ENCODE measurements around the gene UBR2. TPM values are rescaled to one million over a fixed set of nuclear protein-coding genes. Genes with fewer than 3 reads are reported as not detected.

The UBR2 gene
- total and polyA plus RNA-seq, 2 donors (not counting 3 experiments of a cell fraction or from before 2014, with no cell fraction given), result 8.0 to 22.3 TPM

DNA sequence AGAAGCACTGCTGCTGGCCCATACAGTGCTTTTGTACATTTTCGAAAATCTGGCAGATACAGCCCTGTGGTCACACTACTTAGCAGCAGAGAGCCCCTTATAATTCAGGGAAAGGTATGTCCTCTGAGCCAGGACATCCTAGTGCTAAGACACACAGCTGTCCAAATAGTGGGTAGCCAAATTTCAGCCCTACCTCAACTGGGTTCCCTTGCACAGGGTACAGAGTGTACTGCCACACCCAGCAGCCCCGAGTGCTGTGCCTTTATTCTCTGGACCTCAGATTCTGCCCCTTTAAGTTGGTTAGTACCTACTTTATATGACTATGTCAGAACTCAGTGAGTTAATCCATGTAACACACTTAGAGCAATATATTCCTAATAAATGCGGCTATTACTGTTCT, 111.0 kb downstream of the UBR2 start:
- Histone ChIP-seq H3K79me2 (ENCODE audit: control insufficient read depth, insufficient read depth, low read length) (no peaks in the 10 kb centered on the region), H3K27ac (ENCODE audit: insufficient read depth, low read depth, low read length) (no peak overlapping the region), H4K20me1 (replicated peaks; ENCODE audit: control insufficient read depth, extremely low read depth, insufficient read depth, low read length) (no peaks in the 10 kb centered on the region), H3K36me3 (ENCODE audit: control insufficient read depth in 2 of 2, extremely low read depth in 1 of 2, insufficient read depth in 2 of 2, low read length in 2 of 2) (peaks cover 22% of the 10 kb centered on the region in 2 experiments), H3K4me1 (ENCODE audit: control insufficient read depth, extremely low read depth, insufficient read depth, low read length) (no peaks in the 10 kb centered on the region), H2AFZ (ENCODE audit: low read depth, low read length) (no peak overlapping the region), H3K9me3 (replicated peaks; ENCODE audit: control insufficient read depth, insufficient read depth, low read length) (no peaks in the 10 kb centered on the region), H3K4me2 (ENCODE audit: insufficient read depth, low read length) (no peak overlapping the region), H3K27me3 (ENCODE audit: control insufficient read depth in 2 of 2, insufficient read depth in 2 of 2, low read length in 2 of 2) (no peaks in the 10 kb centered on the region), H3K9ac (replicated peaks; ENCODE audit: extremely low read depth, insufficient read depth, low read length) (no peak overlapping the region), H3K9me1 (replicated peaks; ENCODE audit: control insufficient read depth, extremely low read depth, insufficient read depth, low read length) (no peaks in the 10 kb centered on the region), H3K4me3 (replicated peaks in 1 of 3; ENCODE audit: insufficient read depth in 1 of 3, low read depth in 1 of 3, low read length in 3 of 3) (no peak overlapping the region)
- TF ChIP-seq, protein P1, sequence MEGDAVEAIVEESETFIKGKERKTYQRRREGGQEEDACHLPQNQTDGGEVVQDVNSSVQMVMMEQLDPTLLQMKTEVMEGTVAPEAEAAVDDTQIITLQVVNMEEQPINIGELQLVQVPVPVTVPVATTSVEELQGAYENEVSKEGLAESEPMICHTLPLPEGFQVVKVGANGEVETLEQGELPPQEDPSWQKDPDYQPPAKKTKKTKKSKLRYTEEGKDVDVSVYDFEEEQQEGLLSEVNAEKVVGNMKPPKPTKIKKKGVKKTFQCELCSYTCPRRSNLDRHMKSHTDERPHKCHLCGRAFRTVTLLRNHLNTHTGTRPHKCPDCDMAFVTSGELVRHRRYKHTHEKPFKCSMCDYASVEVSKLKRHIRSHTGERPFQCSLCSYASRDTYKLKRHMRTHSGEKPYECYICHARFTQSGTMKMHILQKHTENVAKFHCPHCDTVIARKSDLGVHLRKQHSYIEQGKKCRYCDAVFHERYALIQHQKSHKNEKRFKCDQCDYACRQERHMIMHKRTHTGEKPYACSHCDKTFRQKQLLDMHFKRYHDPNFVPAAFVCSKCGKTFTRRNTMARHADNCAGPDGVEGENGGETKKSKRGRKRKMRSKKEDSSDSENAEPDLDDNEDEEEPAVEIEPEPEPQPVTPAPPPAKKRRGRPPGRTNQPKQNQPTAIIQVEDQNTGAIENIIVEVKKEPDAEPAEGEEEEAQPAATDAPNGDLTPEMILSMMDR (IDR thresholded peaks at IDR 0.05; ENCODE audit: extremely low read depth in 1 of 2, insufficient read depth in 1 of 2, low read depth in 1 of 2, low read length in 2 of 2), result no peak
- TF ChIP-seq POLR2A (IDR thresholded peaks at IDR 0.05; ENCODE audit: low read depth, low read length) (no peak), MYC (IDR thresholded peaks at IDR 0.05; ENCODE audit: low read depth, low read length) (no peak), EZH2 (IDR thresholded peaks at IDR 0.05; ENCODE audit: borderline replicate concordance, low read depth, low read length, severe bottlenecking) (no peak)
- FAIRE-seq (no peak), DNase-seq (ENCODE audit: low read depth, low spot score) (no peak)
- ChIA-PET CTCF (interaction anchor here (1.2 to 1.5 kb wide), 2 partner anchors 13 to 51 kb away, joined by 6 read pairs; no protein-coding TSS in a partner anchor), POLR2A (no interaction called here)
- dilution Hi-C loops (cut with MboI; ENCODE audit: extremely low pct_ligation_motif_present, low sequenced_read_pairs) (no loop called here), intact Hi-C loops (cut with micrococcal nuclease) (no loop called here)
- no TSS peak for BruUV-seq (replicated peaks)

DNA sequence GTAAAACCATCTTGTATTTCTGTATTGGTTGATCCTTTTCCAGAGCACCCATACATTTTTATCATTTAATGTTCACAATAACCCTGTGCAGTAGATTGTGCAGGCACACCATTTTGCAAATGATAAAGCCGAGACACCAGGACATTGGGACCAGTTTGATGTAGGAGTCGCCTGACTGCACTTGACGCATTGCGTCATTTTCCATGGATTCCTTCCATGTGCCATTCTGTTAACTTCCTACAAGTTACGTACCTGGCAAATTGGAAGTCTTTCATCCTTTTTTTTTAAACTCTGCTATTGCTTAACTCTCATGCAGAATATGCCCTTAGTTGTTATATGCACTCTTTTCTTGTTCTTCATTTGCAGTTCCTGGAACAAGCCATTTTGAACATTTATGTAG, 115.5 kb downstream of the UBR2 start:
- TF ChIP-seq FOS (IDR thresholded peaks at IDR 0.05; ENCODE audit: borderline replicate concordance, insufficient read depth, low read length) (no peak), GATA2 (IDR thresholded peaks at IDR 0.05; ENCODE audit: insufficient read depth, insufficient read length, low read depth, low read length) (no peak), MYC (IDR thresholded peaks at IDR 0.05; ENCODE audit: low read depth, low read length) (no peak), JUN (IDR thresholded peaks at IDR 0.05; ENCODE audit: borderline replicate concordance, insufficient read depth, insufficient read length, low read depth) (no peak), POLR2AphosphoS5 (IDR thresholded peaks at IDR 0.05; ENCODE audit: insufficient read depth, low read depth, low read length) (no peak), POLR2A (IDR thresholded peaks at IDR 0.05; ENCODE audit: low read depth, low read length) (no peak), EZH2 (IDR thresholded peaks at IDR 0.05; ENCODE audit: borderline replicate concordance, low read depth, low read length, severe bottlenecking) (no peak)
- TF ChIP-seq, protein P1 (IDR thresholded peaks at IDR 0.05; ENCODE audit: extremely low read depth in 1 of 2, insufficient read depth in 1 of 2, low read depth in 1 of 2, low read length in 2 of 2), result no peak
- TF ChIP-seq, protein P2, sequence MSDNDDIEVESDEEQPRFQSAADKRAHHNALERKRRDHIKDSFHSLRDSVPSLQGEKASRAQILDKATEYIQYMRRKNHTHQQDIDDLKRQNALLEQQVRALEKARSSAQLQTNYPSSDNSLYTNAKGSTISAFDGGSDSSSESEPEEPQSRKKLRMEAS (IDR thresholded peaks at IDR 0.05; ENCODE audit: insufficient read depth, insufficient read length), result no peak
- no peaks in the 10 kb centered on the region for H3K27me3 ChIP-seq (ENCODE audit: control insufficient read depth in 2 of 2, insufficient read depth in 2 of 2, low read length in 2 of 2)
- intact Hi-C loops (cut with micrococcal nuclease), result no loop called here
- H3K36me3 ChIP-seq (ENCODE audit: control insufficient read depth in 2 of 2, extremely low read depth in 1 of 2, insufficient read depth in 2 of 2, low read length in 2 of 2), result peaks cover 12 to 16% of the 10 kb centered on the region in 2 experiments
- no peaks in the 10 kb centered on the region for H3K79me2 ChIP-seq (ENCODE audit: control insufficient read depth, insufficient read depth, low read length)
- no peak overlapping the region for H2AFZ ChIP-seq (ENCODE audit: low read depth, low read length)
- no peaks in the 10 kb centered on the region for H3K9me3 ChIP-seq (replicated peaks; ENCODE audit: control insufficient read depth, insufficient read depth, low read length)
- H3K4me3 ChIP-seq (replicated peaks in 1 of 3; ENCODE audit: insufficient read depth in 1 of 3, low read depth in 1 of 3, low read length in 3 of 3), result no peak overlapping the region
- H4K20me1 ChIP-seq (replicated peaks; ENCODE audit: control insufficient read depth, extremely low read depth, insufficient read depth, low read length), result no peaks in the 10 kb centered on the region
- no peaks in the 10 kb centered on the region for H3K9me1 ChIP-seq (replicated peaks; ENCODE audit: control insufficient read depth, extremely low read depth, insufficient read depth, low read length)
- no peaks in the 10 kb centered on the region for H3K4me1 ChIP-seq (ENCODE audit: control insufficient read depth, extremely low read depth, insufficient read depth, low read length)
- BruUV-seq (replicated peaks), result no TSS peak
- DNase-seq (ENCODE audit: low read depth, low spot score), result no peak
- ChIA-PET CTCF (interaction anchor here (0.9 to 1.8 kb wide), 3 partner anchors 13 to 139 kb away, joined by 3 to 6 read pairs (median 4); no protein-coding TSS in a partner anchor), POLR2A (no interaction called here)
- FAIRE-seq, result no peak
- H3K4me2 ChIP-seq (ENCODE audit: insufficient read depth, low read length), result no peak overlapping the region
- no peak overlapping the region for H3K27ac ChIP-seq (ENCODE audit: insufficient read depth, low read depth, low read length)
- dilution Hi-C loops (cut with MboI; ENCODE audit: extremely low pct_ligation_motif_present, low sequenced_read_pairs), result no loop called here
- no peak overlapping the region for H3K9ac ChIP-seq (replicated peaks; ENCODE audit: extremely low read depth, insufficient read depth, low read length)

All from endothelial cell of umbilical vein (primary cell).